Activated naive CD8-positive, alpha-beta T cell treated with anti-CD3 and anti-CD28 coated beads, Interleukin-2, amount 50 U/mL, for 24 hours (primary cell): Measurements from ENCODE around the gene ALDH9A1.
"Not testable (repeated sequence)": the region's sequence is repeated elsewhere in the genome, so short reads cannot be mapped to it uniquely, and the experiment has no call there.

Source experiments
- ATAC-seq: fragments of 150-1000 bp; cut with Tn5 transposase; one replicate; pipeline ENCODE4 v1.10.0; 2021
- DNase-seq: peaks from one replicate; pipeline ENCODE4 v3.0.0; 2021
- H3K27ac Mint-ChIP-seq: one replicate; pipeline ENCODE4 v1.8.0; 2021; ENCODE audit warnings: mild to moderate bottlenecking, mixed read lengths
- H3K27me3 Mint-ChIP-seq: one replicate; pipeline ENCODE4 v1.8.0; 2021; ENCODE audit warnings: mixed read lengths
- H3K36me3 Mint-ChIP-seq: one replicate; pipeline ENCODE4 v1.8.0; 2021; ENCODE audit warnings: low read depth, mixed read lengths
- H3K4me1 Mint-ChIP-seq: one replicate; pipeline ENCODE4 v1.8.0; 2021; ENCODE audit warnings: mixed read lengths
- H3K4me3 Mint-ChIP-seq: one replicate; pipeline ENCODE4 v1.8.0; 2021; ENCODE audit warnings: mild to moderate bottlenecking, moderate library complexity, mixed read lengths
- H3K9me3 Mint-ChIP-seq: one replicate; pipeline ENCODE4 v1.8.0; 2021; ENCODE audit warnings: mixed read lengths

Gene ALDH9A1

DNA sequence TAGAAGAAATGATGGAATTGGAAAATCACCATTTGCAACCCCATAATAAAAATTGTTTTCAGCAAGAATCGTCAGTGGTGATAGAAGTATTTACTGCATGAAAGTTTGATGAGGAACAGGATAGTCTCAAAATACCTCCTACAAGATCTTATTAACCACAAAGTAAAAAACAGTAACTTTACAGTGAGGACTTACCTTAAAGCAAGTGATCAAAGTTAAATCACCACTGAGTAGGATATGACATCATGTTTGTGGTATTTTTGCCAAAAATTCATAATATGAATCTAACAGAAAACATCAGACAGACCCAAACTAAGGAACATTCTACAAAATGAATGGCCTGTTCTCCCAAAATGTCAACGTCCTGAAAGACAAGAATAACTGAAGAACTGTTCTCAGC is 19.9 kb downstream of the ALDH9A1 start:
- Mint-ChIP-seq H3K4me1 (peaks cover 7% of the 10 kb centered on the region), H3K36me3 (peaks cover 59% of the 10 kb centered on the region), H3K9me3 (no peaks in the 10 kb centered on the region), H3K27ac (peak overlapping the region; percentile 36), H3K27me3 (no peaks in the 10 kb centered on the region), H3K4me3 (no peak overlapping the region)
- ATAC-seq (no peak), DNase-seq (no peak)

- Mint-ChIP-seq H3K27me3 (no peaks in the 10 kb centered on the region), H3K9me3 (no peaks in the 10 kb centered on the region), H3K36me3 (peaks cover 58% of the 10 kb centered on the region), H3K27ac (no peak overlapping the region), H3K4me1 (peaks cover 7% of the 10 kb centered on the region), H3K4me3 (no peak overlapping the region)
- DNase-seq = no peak
- no peak for ATAC-seq
These were observed 22.6 kb downstream of the ALDH9A1 start for GRCh38 chr1:165675794-165676193.

DNA sequence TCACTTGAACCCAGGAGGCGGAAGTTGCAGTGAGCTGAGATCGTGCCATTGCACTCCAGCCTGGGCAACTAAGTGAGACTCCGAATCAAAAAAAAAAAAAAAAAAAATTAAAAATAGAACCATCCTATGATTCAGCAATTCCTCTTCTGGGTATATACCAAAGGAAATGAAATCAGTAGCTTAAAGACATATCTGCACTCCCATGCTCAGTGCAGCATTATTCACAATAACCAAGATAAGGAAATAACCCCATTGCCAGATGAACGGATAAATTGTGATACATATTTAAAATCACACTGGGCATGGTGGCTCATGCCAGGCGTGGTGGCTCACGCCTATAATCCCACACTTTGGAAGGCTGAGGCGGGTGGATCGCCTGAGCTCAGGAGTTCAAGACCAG is 23.8 kb downstream of the ALDH9A1 start:
- Mint-ChIP-seq H3K27ac (no peak overlapping the region), H3K9me3 (no peaks in the 10 kb centered on the region), H3K36me3 (peaks cover 54% of the 10 kb centered on the region), H3K4me1 (peaks cover 7% of the 10 kb centered on the region), H3K27me3 (no peaks in the 10 kb centered on the region), H3K4me3 (no peak overlapping the region)
- DNase-seq (no peak), ATAC-seq (no peak)

- DNase-seq (no peak), ATAC-seq (no peak)
- Mint-ChIP-seq H3K4me1 (peaks cover 5% of the 10 kb centered on the region), H3K36me3 (peaks cover 55% of the 10 kb centered on the region), H3K27ac (no peak overlapping the region), H3K4me3 (no peak overlapping the region), H3K27me3 (no peaks in the 10 kb centered on the region), H3K9me3 (no peaks in the 10 kb centered on the region)
These were observed 26.8 kb downstream of the ALDH9A1 start for GRCh38 chr1:165671526-165671925.

DNA sequence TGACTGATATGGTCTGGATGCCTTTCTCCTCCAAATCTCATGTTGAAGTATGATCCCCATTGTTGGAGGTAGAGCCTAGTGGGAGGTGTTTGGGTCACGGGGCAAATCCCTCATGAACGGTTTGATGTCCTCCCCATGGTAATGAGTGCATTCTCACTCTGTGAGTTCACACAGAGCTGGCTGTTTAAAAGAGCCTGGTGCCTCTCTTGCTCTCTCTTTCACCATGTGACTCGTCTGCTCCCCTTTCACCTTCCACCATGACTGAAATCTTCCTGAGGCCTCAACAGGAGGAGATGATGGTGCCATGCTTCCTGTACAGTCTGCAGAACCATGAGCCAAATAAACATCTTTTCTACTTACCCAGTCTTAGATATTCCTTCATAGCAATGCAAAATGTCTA is 30.2 kb downstream of the ALDH9A1 start:
- Mint-ChIP-seq H3K27ac (no peak overlapping the region), H3K4me3 (no peak overlapping the region), H3K4me1 (peaks cover 13% of the 10 kb centered on the region), H3K27me3 (no peaks in the 10 kb centered on the region), H3K36me3 (peaks cover 62% of the 10 kb centered on the region), H3K9me3 (no peaks in the 10 kb centered on the region)
- ATAC-seq (peak; percentile 73), DNase-seq (no peak)

DNA sequence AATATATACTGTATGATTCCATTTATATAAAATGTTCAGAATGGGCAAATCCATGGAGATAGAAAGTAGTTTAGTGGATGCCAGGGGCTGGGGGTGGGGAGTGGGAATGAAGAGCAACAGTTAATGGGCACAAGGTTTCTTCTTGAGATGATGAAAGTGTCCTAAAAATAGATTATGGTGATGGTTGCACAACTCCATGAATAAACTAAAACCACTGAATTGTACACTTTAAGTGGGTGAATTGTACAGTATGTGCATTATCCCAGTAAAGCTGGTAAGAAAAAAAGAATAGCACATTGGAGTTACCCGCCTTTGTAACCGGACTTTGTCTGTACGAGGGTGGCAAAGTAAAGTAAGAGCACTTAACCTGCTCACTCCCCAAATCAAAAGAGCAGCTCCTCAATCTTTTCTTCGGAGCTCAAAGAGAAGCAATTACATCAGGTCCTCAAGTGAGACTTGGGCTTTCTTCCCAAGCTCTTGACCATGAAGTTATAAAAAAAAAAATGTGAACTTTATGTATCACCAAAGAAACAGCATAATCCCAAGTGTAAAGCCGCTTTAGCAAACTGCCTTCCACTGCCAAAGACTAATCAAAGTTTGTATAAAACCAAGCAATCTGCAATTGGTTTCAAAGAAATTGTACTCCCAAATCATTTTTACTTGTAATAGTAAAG is 32.1 kb downstream of the ALDH9A1 start:
- no peak overlapping the region for H3K4me3 Mint-ChIP-seq
- H3K27me3 Mint-ChIP-seq = no peaks in the 10 kb centered on the region
- no peaks in the 10 kb centered on the region for H3K9me3 Mint-ChIP-seq
- H3K27ac Mint-ChIP-seq = no peak overlapping the region
- H3K36me3 Mint-ChIP-seq = peaks cover 57% of the 10 kb centered on the region
- DNase-seq = no peak
- no peak for ATAC-seq
- peaks cover 13% of the 10 kb centered on the region for H3K4me1 Mint-ChIP-seq

- Mint-ChIP-seq H3K9me3 (no peaks in the 10 kb centered on the region), H3K4me3 (no peak overlapping the region), H3K27ac (no peak overlapping the region), H3K36me3 (peaks cover 40% of the 10 kb centered on the region), H3K4me1 (peaks cover 7% of the 10 kb centered on the region), H3K27me3 (no peaks in the 10 kb centered on the region)
- DNase-seq = no peak
- ATAC-seq = no peak
These were observed 36.2 kb downstream of the ALDH9A1 start for GRCh38 chr1:165662186-165662585.

DNA sequence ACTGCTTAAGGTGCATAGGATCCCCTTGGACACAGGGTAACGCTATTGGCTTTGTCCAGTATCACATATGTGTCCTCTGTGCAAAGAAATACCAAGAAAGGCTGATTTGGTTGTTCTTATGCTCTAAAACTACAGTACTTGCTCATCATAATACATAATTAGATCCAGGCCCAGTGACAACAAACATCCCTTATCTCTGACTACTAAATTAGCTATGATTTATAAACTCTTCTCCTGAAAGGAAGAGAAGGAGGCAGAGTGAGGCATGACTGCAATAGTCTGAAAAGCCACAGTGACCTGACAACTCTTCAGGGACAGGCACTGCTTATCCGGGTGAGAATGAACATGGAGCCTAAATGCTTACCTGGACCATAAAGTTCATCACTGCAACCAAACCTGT is 36.7 kb downstream of the ALDH9A1 start:
- H3K36me3 Mint-ChIP-seq = peaks cover 36% of the 10 kb centered on the region
- no peaks in the 10 kb centered on the region for H3K9me3 Mint-ChIP-seq
- H3K4me3 Mint-ChIP-seq = no peak overlapping the region
- H3K27me3 Mint-ChIP-seq = no peaks in the 10 kb centered on the region
- no peak for DNase-seq
- ATAC-seq = no peak
- H3K27ac Mint-ChIP-seq = no peak overlapping the region
- peaks cover 7% of the 10 kb centered on the region for H3K4me1 Mint-ChIP-seq

DNA sequence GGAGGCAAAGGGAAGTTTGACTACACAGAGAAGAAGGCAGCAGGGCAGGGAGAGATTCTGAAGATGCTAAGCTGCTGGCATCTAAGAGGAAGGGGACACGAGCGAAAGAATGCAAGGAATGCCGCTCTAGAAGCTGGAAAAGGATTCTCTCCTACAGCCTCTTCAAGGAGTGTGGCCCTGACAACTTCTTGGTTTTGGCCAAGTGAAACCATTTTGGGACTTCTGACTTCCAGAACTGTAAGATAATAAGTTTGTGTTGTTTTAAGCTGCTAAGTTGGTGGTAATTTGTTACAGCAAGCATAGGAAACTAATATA is 38.8 kb downstream of the ALDH9A1 start:
- peaks cover 24% of the 10 kb centered on the region for H3K36me3 Mint-ChIP-seq
- no peaks in the 10 kb centered on the region for H3K9me3 Mint-ChIP-seq
- H3K4me3 Mint-ChIP-seq = no peak overlapping the region
- H3K27ac Mint-ChIP-seq = no peak overlapping the region
- no peaks in the 10 kb centered on the region for H3K4me1 Mint-ChIP-seq
- DNase-seq (no peak), ATAC-seq (no peak)
- H3K27me3 Mint-ChIP-seq = no peaks in the 10 kb centered on the region

GRCh38 chr1:165658766-165659580 is 39.4 kb downstream of the ALDH9A1 start:
- H3K4me3 Mint-ChIP-seq, H3K9me3 Mint-ChIP-seq, H3K27ac Mint-ChIP-seq, H3K27me3 Mint-ChIP-seq, DNase-seq, H3K4me1 Mint-ChIP-seq, ATAC-seq: not testable (repeated sequence)
- peaks cover 24% of the 10 kb centered on the region for H3K36me3 Mint-ChIP-seq

DNA sequence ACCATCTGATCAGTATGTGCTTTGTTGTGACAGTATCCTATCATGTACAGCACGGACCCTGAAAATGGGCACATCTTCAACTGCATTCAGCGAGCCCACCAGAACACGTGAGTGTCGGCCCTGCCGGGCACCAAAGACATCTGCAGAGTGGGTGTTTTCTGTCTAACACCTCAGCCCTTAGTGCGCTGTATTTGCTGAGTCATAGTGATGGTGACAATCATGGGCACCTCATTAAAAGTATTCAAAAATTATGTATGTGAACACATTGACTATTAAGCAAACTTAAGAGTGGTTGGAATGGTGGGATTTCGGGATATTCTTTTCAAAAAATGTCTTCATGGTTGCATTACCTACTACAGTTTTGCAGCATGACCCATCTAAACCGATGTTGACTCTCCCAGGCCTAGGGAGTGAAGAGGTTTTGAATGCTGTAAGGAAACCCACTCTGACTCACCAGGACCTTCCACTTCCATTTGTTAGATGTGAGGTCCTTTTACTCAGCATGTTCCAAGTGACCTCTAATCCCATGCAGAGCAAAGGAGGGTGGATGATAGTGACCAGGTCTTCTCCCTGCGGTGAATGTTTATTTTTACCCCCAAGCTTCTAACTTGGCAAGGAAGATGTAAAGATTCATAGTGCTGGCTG is 47.3 kb downstream of the ALDH9A1 start:
- H3K9me3 Mint-ChIP-seq = no peaks in the 10 kb centered on the region
- no peak overlapping the region for H3K27ac Mint-ChIP-seq
- peaks cover 6% of the 10 kb centered on the region for H3K36me3 Mint-ChIP-seq
- no peaks in the 10 kb centered on the region for H3K27me3 Mint-ChIP-seq
- ATAC-seq = no peak
- no peak overlapping the region for H3K4me3 Mint-ChIP-seq
- no peak for DNase-seq
- peaks cover 5% of the 10 kb centered on the region for H3K4me1 Mint-ChIP-seq

- Mint-ChIP-seq H3K27me3 (no peaks in the 10 kb centered on the region), H3K36me3 (peaks cover 4% of the 10 kb centered on the region), H3K4me3 (no peak overlapping the region), H3K9me3 (no peaks in the 10 kb centered on the region), H3K27ac (no peak overlapping the region), H3K4me1 (peaks cover 13% of the 10 kb centered on the region)
- DNase-seq (no peak), ATAC-seq (no peak)
These were observed 49.3 kb downstream of the ALDH9A1 start for GRCh38 chr1:165648919-165649572.

DNA sequence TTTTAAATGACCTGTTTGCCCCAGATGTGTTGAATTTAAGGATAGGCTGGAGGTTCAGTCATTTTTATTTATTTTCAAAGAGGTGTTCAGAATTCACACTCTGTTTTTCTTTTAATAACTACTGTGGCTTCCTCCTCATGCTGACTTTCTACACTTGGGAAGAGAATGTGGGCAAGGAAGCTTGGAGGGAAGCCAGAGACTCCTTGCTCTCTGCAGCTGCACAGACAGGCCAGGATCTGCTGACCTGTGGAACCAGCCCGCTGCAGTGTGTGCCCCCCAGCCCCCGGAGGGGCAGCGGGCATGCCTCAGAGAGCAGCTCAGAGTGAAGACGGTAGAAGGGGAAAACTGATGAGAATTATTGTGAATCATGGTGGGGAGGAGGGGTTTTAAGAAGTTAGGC is 50.4 kb downstream of the ALDH9A1 start:
- DNase-seq (no peak), ATAC-seq (no peak)
- H3K27me3 Mint-ChIP-seq = no peaks in the 10 kb centered on the region
- peaks cover 13% of the 10 kb centered on the region for H3K4me1 Mint-ChIP-seq
- H3K4me3 Mint-ChIP-seq = no peak overlapping the region
- H3K9me3 Mint-ChIP-seq = no peaks in the 10 kb centered on the region
- H3K27ac Mint-ChIP-seq = no peak overlapping the region
- peaks cover 2% of the 10 kb centered on the region for H3K36me3 Mint-ChIP-seq

DNA sequence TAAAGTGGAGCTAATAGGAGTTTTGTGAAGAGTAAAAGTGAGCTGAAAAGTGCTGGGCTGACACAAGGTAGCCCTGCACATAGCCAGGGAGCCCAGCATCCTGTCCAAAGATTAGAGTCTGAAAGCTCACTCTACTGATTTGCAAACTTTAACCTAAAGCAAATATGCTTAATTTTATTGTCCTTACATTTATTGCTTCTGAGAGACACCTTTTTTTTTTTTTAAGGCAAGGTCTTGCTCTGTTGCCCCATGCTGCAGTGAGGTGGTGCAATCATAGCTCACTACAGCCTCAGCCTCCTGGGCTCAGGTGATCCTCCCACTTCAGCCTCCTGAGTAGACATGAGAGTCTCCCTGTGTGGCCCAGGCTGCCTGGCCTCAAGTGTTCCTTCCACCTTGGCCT is 50.8 kb downstream of the ALDH9A1 start:
- no peaks in the 10 kb centered on the region for H3K9me3 Mint-ChIP-seq
- H3K36me3 Mint-ChIP-seq = peaks cover 2% of the 10 kb centered on the region
- no peaks in the 10 kb centered on the region for H3K27me3 Mint-ChIP-seq
- ATAC-seq = no peak
- DNase-seq = no peak
- no peak overlapping the region for H3K4me3 Mint-ChIP-seq
- H3K27ac Mint-ChIP-seq = no peak overlapping the region
- H3K4me1 Mint-ChIP-seq = peaks cover 13% of the 10 kb centered on the region
